H9 (cell line): ENCODE data around the gene ENC1. TPM values are rescaled to one million over a fixed set of nuclear protein-coding genes. Genes with fewer than 3 reads are reported as not detected.

ENCODE experiments used
- DNase-seq: peaks from one replicate; pipeline ENCODE4 v3.0.0-alpha.2; 2017
- H2AFZ ChIP-seq: one replicate; pipeline ENCODE4 v1.6.1; 2013; ENCODE audit warnings: mild to moderate bottlenecking, low read length, control low read depth, moderate library complexity
- H2AK5ac ChIP-seq: 2 replicates; pipeline ENCODE4 v1.6.1; 2013; ENCODE audit warnings: low read length, control low read depth, mixed read lengths; ENCODE audit not compliant: insufficient read length
- H2BK120ac ChIP-seq: one replicate; pipeline ENCODE4 v1.6.1; 2013; ENCODE audit warnings: low read depth, mild to moderate bottlenecking, low read length, control low read depth, inconsistent platforms; ENCODE audit not compliant: poor library complexity, severe bottlenecking
- H2BK12ac ChIP-seq: 2 replicates; pipeline ENCODE4 v1.6.1; 2013; ENCODE audit warnings: low read length, control low read depth, mixed read lengths, low read depth; ENCODE audit not compliant: insufficient read length
- H2BK15ac ChIP-seq: 2 replicates; pipeline ENCODE4 v1.6.1; 2013; ENCODE audit warnings: low read depth, low read length, control low read depth
- H2BK20ac ChIP-seq: one replicate; pipeline ENCODE4 v1.6.1; 2013; ENCODE audit warnings: low read depth, mild to moderate bottlenecking, low read length, control low read depth, inconsistent platforms; ENCODE audit not compliant: poor library complexity, severe bottlenecking
- H2BK5ac ChIP-seq: 2 replicates; pipeline ENCODE4 v1.6.1; 2013; ENCODE audit warnings: low read length, control low read depth, mixed read lengths; ENCODE audit not compliant: insufficient read length
- H3K14ac ChIP-seq: 2 replicates; pipeline ENCODE4 v1.6.1; 2013; ENCODE audit warnings: low read length, control low read depth; ENCODE audit not compliant: insufficient read depth
- H3K18ac ChIP-seq: 2 replicates; pipeline ENCODE4 v1.6.1; 2013; ENCODE audit warnings: low read depth, mild to moderate bottlenecking, mixed read lengths, low read length, control low read depth; ENCODE audit not compliant: insufficient read length
- H3K23ac ChIP-seq: 2 replicates; pipeline ENCODE4 v1.6.1; 2013; ENCODE audit warnings: low read length, control low read depth, mixed read lengths, low read depth; ENCODE audit not compliant: insufficient read length
- H3K23me2 ChIP-seq: 2 replicates; pipeline ENCODE4 v1.6.1; 2013; ENCODE audit warnings: low read depth, mild to moderate bottlenecking, mixed read lengths, low read length, control low read depth; ENCODE audit not compliant: insufficient read length, poor library complexity, severe bottlenecking
- H3K27ac ChIP-seq: 2 replicates; pipeline ENCODE4 v1.5.1; 2013; ENCODE audit warnings: low read length, control low read depth, mixed read lengths, low read depth; ENCODE audit not compliant: insufficient read length
- H3K27me3 ChIP-seq: 2 replicates; pipeline ENCODE4 v1.6.1; 2013; ENCODE audit warnings: low read length, control low read depth, inconsistent platforms; ENCODE audit not compliant: insufficient read depth
- H3K4ac ChIP-seq: 2 replicates; pipeline ENCODE4 v1.6.1; 2013; ENCODE audit warnings: low read depth, mild to moderate bottlenecking, control low read depth, inconsistent platforms, low read length, moderate library complexity
- H3K4me1 ChIP-seq: 2 replicates; pipeline ENCODE4 v1.6.1; 2013; ENCODE audit warnings: low read length, control low read depth, inconsistent platforms; ENCODE audit not compliant: insufficient read depth
- H3K4me2 ChIP-seq: 2 replicates; pipeline ENCODE4 v1.6.1; 2013; ENCODE audit warnings: low read length, control low read depth, mixed read lengths; ENCODE audit not compliant: insufficient read length, insufficient read depth
- H3K56ac ChIP-seq: 2 replicates; pipeline ENCODE4 v1.6.1; 2013; ENCODE audit warnings: low read depth, mild to moderate bottlenecking, mixed read lengths, low read length, control low read depth; ENCODE audit not compliant: insufficient read length
- H3K79me1 ChIP-seq: 2 replicates; pipeline ENCODE4 v1.6.1; 2013; ENCODE audit warnings: low read depth, mild to moderate bottlenecking, moderate library complexity, low read length, control low read depth, inconsistent platforms; ENCODE audit not compliant: insufficient read depth, poor library complexity, severe bottlenecking
- H3K79me2 ChIP-seq: 2 replicates; pipeline ENCODE4 v1.6.1; 2013; ENCODE audit warnings: low read length, control low read depth, inconsistent platforms; ENCODE audit not compliant: insufficient read depth
- H3K9ac ChIP-seq: 2 replicates; pipeline ENCODE4 v1.6.1; 2013; ENCODE audit warnings: low read length, control low read depth, mixed read lengths; ENCODE audit not compliant: insufficient read length; ENCODE audit errors: extremely low read depth
- H3K9me3 ChIP-seq: one replicate; pipeline ENCODE4 v1.6.1; 2013; ENCODE audit warnings: low read depth, low read length, inconsistent platforms; ENCODE audit not compliant: control insufficient read depth
- H3T11ph ChIP-seq: one replicate; pipeline ENCODE4 v1.6.1; 2013; ENCODE audit warnings: mild to moderate bottlenecking, low read length, control low read depth, inconsistent platforms
- H4K20me1 ChIP-seq: one replicate; pipeline ENCODE4 v1.6.1; 2013; ENCODE audit not compliant: control insufficient read depth, insufficient read length, insufficient read depth
- H4K5ac ChIP-seq: 2 replicates; pipeline ENCODE4 v1.6.1; 2013; ENCODE audit warnings: low read depth, mild to moderate bottlenecking, mixed read lengths, low read length, control low read depth; ENCODE audit not compliant: insufficient read length
- H4K8ac ChIP-seq: replicated peaks from 2 replicates; pipeline ENCODE4 v1.6.1; 2013; ENCODE audit warnings: low read length, control low read depth, mixed read lengths, low read depth; ENCODE audit not compliant: insufficient read length
- H4K91ac ChIP-seq: 2 replicates; pipeline ENCODE4 v1.6.1; 2013; ENCODE audit warnings: low read depth, mild to moderate bottlenecking, moderate library complexity, mixed read lengths, low read length, control low read depth; ENCODE audit not compliant: insufficient read length
- H3K27ac Mint-ChIP-seq, 3 experiments: 2 replicates in 2 of 3; 3 replicates in 1 of 3; pipeline ENCODE4 v1.8.0; 2020 to 2021; ENCODE audit warnings: mixed read lengths in 3 of 3, mild to moderate bottlenecking in 1 of 3, moderate library complexity in 1 of 3
- H3K27me3 Mint-ChIP-seq: 2 replicates; pipeline ENCODE4 v1.8.0; 2021; ENCODE audit warnings: low read depth, mild to moderate bottlenecking, moderate library complexity, mixed read lengths
- H3K36me3 Mint-ChIP-seq, 3 experiments: 2 replicates in 2 of 3; 3 replicates in 1 of 3; pipeline ENCODE4 v1.8.0; 2020 to 2021; ENCODE audit warnings: low read depth in 3 of 3, mixed read lengths in 3 of 3; ENCODE audit not compliant: insufficient read depth in 1 of 3
- H3K4me1 Mint-ChIP-seq, 2 experiments: 2 replicates each; pipeline ENCODE4 v1.8.0; 2020; ENCODE audit warnings: mixed read lengths in 2 of 2
- H3K4me3 Mint-ChIP-seq, 2 experiments: 2 replicates in 1 of 2; 3 replicates in 1 of 2; pipeline ENCODE4 v1.8.0; 2020 to 2021; ENCODE audit warnings: mild to moderate bottlenecking in 2 of 2, mixed read lengths in 2 of 2, moderate library complexity in 1 of 2
- H3K9me3 Mint-ChIP-seq, 2 experiments: 2 replicates in 1 of 2; 3 replicates in 1 of 2; pipeline ENCODE4 v1.8.0; 2020; ENCODE audit warnings: mild to moderate bottlenecking in 2 of 2, mixed read lengths in 2 of 2, moderate library complexity in 1 of 2
- CTCF ChIP-seq: fragments of 200-600 bp; sonication (generic); conservative IDR thresholded peaks from 3 replicates; pipeline ENCODE4 v1.8.0; 2021; ENCODE audit warnings: antibody characterized with exemption, mild to moderate bottlenecking
- WGBS: extraction: QIAGEN DNeasy Blood & Tissue Kit; methylation state at CpG from one replicate; pipeline ENCODE4 v1.1.7; 2013; ENCODE audit warnings: missing lambda C conversion rate, low lambda C conversion rate, mixed read lengths; ENCODE audit not compliant: insufficient read length; ENCODE audit errors: extremely low coverage; 5-methylcytosine and 5-hydroxymethylcytosine counted together
- total RNA-seq: library from RNA; stranded (reverse); gene quantifications from 2 replicates; pipeline ENCODE4 v1.2.1, GENCODE V29; 2021

Gene ENC1
- total RNA-seq, 1 experiment from 2014 or later, result 14.4 TPM

- H2AK5ac ChIP-seq, result no peak overlapping the region
- peaks cover 3% of the 10 kb centered on the region; the same call in 1 of the 2 replicates for H3K27me3 ChIP-seq
- peaks cover 13 to 20% (median 13%) of the 10 kb centered on the region in 3 experiments for H3K36me3 Mint-ChIP-seq
- no peak overlapping the region for H2AFZ ChIP-seq
- no peak overlapping the region for H3K27ac ChIP-seq
- H3K18ac ChIP-seq, result peak overlapping the region; percentile 12
- peak; percentile 16; the same call in 1 of the 3 replicates for TF ChIP-seq CTCF
- no peak overlapping the region for H4K91ac ChIP-seq
- no peaks in the 10 kb centered on the region for H3K79me1 ChIP-seq
- no peak overlapping the region for H3K56ac ChIP-seq
- H4K8ac ChIP-seq, result no peak overlapping the region
- DNase-seq, result peak; percentile 43
- H3K4me2 ChIP-seq, result peak overlapping the region; percentile 96
- peak overlapping the region; percentile 73 for H3K14ac ChIP-seq
- H2BK120ac ChIP-seq, result no peak overlapping the region
- peaks cover 21 to 26% of the 10 kb centered on the region in 2 experiments for H3K4me1 Mint-ChIP-seq
- peak overlapping the region; percentile 52 for H3K9ac ChIP-seq
- no peak overlapping the region for H2BK15ac ChIP-seq
- H2BK12ac ChIP-seq, result no peak overlapping the region
- no peaks in the 10 kb centered on the region for H4K20me1 ChIP-seq
- peaks cover 27% of the 10 kb centered on the region for H3K23me2 ChIP-seq
- H3K4me1 ChIP-seq, result peaks cover 4% of the 10 kb centered on the region; the same call in 1 of the 2 replicates
- H3K9me3 Mint-ChIP-seq, result no peaks in the 10 kb centered on the region
- no peak overlapping the region for H3K4ac ChIP-seq
- no peak overlapping the region for H4K5ac ChIP-seq
- no peak overlapping the region for H2BK20ac ChIP-seq
- peaks cover 5% of the 10 kb centered on the region; the same call in 1 of the 2 replicates for H3K79me2 ChIP-seq
- no peak overlapping the region for H3T11ph ChIP-seq
- WGBS, result no CpG with 5 or more reads among the region's 57 CpGs
- H2BK5ac ChIP-seq, result no peak overlapping the region
- H3K9me3 ChIP-seq, result no peaks in the 10 kb centered on the region
- H3K27ac Mint-ChIP-seq, result peak overlapping the region in 1 of 3 experiments; percentile 82; a peak in 2 of 7 replicates
- H3K27me3 Mint-ChIP-seq, result peaks cover 58% of the 10 kb centered on the region
- no peak overlapping the region for H3K23ac ChIP-seq
- peak overlapping the region; percentile 86 to 98 for H3K4me3 Mint-ChIP-seq
These were observed 600 bp downstream of the ENC1 start for GRCh38 chr5:74639807-74640449.
